Endometrial microvascular endothelial cells (primary cell): ENCODE measurements around the gene LSAMP. TPM values are rescaled to one million over a fixed set of nuclear protein-coding genes. Genes with fewer than 3 reads are reported as not detected.

Source experiments
- in situ Hi-C: cut with HindIII; loops from 2 replicates; pipeline ENCODE4 v1.10.0; 2017; ENCODE audit warnings: low sequenced_read_pairs, low pct_unique_long_range_greater_than_20kb; ENCODE audit errors: inconsistent ontology term
- total RNA-seq: library from RNA; depleted of rRNA; stranded (reverse); fragments of >200 nt; gene quantifications from one replicate; pipeline ENCODE4 v1.2.3, GENCODE V29; 2015; ENCODE audit errors: inconsistent ontology term

Gene LSAMP
- total RNA-seq, 1 donor from 2014 or later: not detected

DNA sequence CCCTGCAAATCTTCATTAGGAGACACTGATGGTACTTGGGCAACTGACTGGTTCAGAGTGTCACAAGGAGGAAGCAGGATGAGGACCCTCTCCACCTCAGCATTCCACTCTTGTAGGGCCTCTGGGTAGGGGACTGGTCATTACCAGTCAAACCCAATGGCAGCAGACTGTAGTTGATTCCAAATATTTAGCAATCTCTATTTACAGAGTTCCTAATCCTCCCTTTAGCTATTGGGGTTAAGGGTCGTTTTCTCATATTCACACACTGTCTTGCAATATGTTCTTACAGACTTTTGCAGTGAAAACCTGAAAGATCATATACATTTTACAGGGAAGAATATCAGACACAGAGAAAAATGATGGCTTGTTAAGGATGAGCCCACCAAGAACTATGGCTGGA lies 424.3 kb downstream of the LSAMP start:
- in situ Hi-C loops: no loop called here

DNA sequence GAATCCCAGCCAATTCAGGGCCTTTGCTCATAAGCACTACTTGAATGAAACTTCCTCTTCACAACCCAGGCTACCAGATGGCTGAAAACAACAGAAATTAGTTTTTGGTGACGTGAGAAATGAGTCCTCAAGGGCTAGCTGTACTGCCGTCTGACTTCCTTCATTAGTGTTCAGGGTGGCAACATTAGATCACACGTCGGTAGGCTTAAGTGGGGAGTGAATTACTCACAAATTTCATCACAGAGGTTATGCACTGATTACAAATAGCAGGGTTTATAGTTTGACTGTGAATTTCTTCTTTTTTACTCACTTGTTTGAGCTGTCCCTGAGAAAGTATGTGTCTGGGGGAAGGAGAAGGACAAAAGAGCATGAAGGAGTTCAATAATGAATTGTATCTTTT lies 424.8 kb downstream of the LSAMP start:
- in situ Hi-C loops: no loop called here

DNA sequence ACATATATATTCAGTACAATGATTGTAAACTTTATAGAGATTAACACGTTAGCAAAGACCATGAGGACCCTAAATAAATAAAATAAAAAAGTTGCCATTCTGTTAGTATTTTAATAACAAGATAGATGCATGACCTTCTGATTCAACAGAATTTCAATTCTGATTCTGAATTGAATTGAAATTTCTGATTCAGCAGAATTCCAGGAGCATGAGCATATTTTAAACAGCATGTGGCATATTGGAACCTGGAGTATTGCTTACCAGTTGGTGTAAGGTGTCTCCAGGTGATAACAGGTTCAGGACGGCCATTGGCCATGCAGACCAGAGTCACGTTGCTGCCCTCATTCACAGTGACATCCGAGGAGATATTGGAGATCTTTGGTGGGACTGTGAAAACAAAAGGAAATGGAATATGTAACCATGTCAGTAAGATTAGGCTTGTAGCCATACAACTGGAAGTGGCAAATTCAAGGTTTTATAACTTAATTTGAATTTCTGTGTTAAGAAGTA lies 426.0 kb downstream of the LSAMP start:
- in situ Hi-C loops: no loop called here

GRCh38 chr3:116018646-116019045 lies 426.6 kb downstream of the LSAMP start:
- in situ Hi-C loops: no loop called here

DNA sequence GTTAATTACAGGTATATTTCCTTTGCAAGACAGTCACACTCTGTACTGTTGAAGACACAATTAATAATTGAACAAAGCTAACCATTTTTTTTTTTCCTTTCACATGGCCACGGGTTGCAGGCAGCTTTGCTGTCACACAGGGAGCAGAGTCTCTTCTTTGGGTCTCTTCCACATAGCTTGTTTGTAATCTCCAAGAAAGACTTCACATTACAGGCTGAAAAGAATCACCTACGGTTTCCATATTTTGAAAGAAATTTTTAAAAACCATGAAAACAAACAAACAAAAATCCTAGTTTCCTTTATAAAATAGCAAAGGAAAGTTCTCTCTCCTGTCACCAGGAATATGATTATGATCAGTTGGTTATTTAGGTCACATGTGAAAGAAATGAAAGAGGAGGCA lies 429.4 kb downstream of the LSAMP start:
- in situ Hi-C loops: no loop called here

DNA sequence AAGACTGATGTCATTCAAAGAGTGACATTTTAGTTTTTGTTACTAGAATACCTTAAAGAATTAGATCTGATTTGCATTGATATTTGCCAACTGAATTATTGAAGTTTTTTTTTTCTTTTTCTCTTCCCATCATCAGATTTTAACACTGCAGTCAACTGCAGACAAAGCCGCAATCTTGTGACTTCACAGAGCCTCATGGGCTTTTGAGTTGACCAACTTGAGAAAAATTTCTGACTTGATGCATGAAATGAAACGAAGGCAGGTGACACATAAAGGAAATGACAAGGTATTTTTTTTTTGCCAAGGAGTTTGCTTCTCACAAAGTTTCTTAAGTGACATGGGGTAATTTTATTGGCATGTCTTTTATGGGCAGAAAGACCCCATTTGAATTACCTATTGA lies 438.3 kb downstream of the LSAMP start:
- in situ Hi-C loops: no loop called here

DNA sequence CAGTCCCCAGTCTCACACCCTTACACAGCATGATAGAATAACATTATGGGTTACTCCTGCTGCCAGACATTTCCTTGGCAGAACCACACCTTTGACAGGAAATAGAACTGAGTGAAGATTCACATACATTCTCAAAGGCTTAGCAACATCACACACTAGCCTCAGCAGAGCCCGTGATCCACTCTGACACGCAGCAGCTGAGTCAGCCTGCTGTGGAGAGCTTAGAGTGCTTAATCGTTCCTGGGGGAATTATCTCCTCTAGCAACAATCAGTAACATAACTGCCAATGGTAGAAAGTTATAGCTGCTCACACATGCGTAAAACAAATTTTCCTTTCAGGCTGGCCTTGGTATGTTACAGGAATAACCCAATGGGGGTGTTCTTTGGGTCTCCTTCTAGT lies 439.9 kb downstream of the LSAMP start:
- in situ Hi-C loops: no loop called here

DNA sequence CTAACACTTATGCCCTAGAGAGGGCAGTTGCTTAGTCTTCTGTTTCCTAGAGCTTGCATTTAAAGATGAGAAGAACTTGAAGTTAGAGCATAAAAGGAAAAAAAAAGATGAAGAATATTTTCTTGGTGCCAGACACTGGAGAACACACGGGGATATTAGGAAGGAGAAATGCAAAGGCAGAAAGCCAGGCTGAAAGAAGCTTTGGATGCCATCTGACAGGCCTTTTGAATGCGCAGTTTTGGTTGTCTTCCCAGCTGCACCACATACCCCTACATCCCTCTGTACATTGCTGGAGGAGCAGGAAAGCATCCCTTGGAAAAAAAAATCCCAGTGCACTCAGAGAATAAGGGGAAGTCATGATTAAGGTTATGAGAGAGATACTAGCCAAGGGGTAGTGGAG lies 443.1 kb downstream of the LSAMP start:
- in situ Hi-C loops: no loop called here

GRCh38 chr3:116001151-116001621 lies 444.1 kb downstream of the LSAMP start:
- in situ Hi-C loops: no loop called here

DNA sequence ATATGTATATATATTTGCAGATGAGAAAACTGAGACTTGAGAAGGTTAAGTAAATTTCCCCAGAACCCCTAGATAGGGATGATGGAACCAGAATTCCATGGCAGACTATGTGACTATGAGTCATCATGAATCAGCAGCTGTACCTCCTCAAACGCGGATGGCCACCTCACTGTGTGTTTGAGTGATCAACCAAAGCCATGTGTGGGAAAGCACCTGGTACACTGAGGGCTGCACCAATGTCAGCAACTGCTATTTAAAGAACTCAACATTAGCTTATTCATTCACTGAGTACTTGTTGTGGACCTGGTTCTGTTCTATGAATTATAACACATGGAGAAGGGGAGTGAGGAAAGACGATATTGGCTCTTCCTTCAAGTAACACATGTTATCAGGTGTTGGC lies 445.0 kb downstream of the LSAMP start:
- in situ Hi-C loops: no loop called here

- in situ Hi-C loops: no loop called here
Observed at GRCh38 chr3:115999613-116000012, 445.7 kb downstream of the LSAMP start.

DNA sequence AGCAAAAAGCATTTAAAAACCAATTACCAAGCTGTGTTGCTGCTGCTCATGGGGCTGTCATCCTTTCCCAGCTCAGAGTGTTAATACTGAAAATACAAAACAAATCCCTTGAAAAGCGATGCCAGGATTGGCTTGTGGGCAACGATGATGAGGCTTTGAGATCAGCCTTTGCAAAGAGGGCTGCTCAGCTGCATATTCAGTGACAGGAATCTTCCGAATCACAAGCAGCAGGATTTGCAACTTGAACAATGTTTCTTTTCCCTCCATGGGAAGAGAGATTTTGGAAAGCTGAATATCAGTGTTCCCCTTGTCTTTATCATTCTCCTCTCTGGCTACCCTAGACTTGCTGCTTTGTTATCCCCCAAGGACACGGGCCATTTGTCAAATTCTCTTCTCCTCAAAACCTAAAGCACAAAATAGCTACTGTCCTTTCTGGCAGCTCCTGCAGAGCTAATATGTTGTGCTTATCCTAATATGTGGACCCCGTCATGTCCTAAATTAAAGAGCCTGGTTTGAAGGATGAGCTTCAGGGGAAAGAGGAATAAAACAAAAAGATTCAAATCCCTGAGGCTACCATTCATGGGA lies 446.2 kb downstream of the LSAMP start:
- in situ Hi-C loops: no loop called here

DNA sequence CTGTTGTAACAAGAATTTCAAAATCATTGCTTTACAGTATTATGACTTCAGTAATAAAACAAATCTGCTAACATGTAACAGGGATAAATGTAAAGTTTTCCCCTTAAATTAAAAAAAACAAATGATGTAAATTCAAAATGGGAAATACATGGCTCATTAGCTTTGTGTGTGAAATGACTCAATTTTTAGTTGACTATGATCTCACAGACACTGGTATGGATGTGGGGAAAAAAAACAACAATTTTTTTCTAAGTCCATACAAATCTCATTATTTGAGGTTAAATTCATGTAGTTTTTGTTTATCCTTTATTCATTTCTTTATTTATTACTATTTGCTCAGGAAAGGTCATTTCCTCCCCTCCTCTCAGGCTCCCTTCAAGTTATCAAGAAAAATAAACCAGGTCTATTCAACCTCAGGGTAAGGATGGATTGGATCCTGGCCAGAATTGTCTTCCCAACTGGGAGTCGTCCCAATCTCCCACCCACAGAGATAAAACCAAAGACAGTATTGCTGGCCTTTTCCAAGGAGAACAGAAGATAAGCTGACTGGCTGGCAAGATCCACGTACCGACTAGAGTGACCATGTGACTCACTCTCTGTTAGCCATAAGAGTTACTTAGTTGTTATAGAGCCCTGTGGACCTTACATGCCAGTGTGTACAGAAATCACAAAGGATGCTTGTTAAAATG lies 448.7 kb downstream of the LSAMP start:
- in situ Hi-C loops: no loop called here

GRCh38 chr3:115990669-115991068 lies 454.6 kb downstream of the LSAMP start:
- in situ Hi-C loops: no loop called here

GRCh38 chr3:115989684-115990421 lies 455.4 kb downstream of the LSAMP start:
- in situ Hi-C loops: no loop called here

- in situ Hi-C loops: no loop called here
Observed at GRCh38 chr3:115986555-115987207, 458.6 kb downstream of the LSAMP start.

DNA sequence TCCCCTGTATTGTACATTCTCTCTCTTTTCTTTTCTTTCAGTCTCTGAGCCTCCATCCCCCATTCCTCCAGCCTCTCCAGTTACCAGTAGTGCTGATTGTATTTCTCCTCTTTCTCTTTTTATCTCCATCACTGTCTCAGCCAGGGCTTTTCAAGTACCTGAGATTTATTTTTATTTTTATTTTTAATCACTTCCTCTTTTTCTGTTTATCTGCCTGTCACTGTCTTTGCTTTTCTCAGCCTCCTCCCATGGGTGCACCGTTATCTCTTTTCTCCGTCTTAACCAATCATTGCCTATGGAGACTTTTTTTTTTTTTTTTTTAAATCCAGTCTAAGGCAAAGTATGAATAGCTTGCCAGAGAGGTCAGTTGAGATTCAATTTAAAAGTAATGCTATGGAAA lies 462.7 kb downstream of the LSAMP start:
- in situ Hi-C loops: no loop called here

GRCh38 chr3:115982108-115982507 lies 463.2 kb downstream of the LSAMP start:
- in situ Hi-C loops: no loop called here

GRCh38 chr3:115980709-115981108 lies 464.6 kb downstream of the LSAMP start:
- in situ Hi-C loops: no loop called here
